ENCODE data around the gene PRDX3.

The PRDX3 gene

GRCh38 chr10:119210633-119211032, 32.0 kb upstream of the PRDX3 start:
- CTCF ChIA-PET: interaction anchor here (0.6 to 2.7 kb wide), 8 partner anchors 8 to 445 kb away, joined by 3 to 11 read pairs (median 6); no protein-coding TSS in a partner anchor
- no peaks in the 10 kb centered on the region for H3K27me3 Mint-ChIP-seq
- no peak overlapping the region for H3K4me3 Mint-ChIP-seq
- no peaks in the 10 kb centered on the region for H3K9me3 Mint-ChIP-seq
- H3K4me1 Mint-ChIP-seq: peaks cover 73% of the 10 kb centered on the region
- no peak for DNase-seq
- H3K27ac Mint-ChIP-seq: peak overlapping the region; percentile 97
- H3K36me3 Mint-ChIP-seq: peaks cover 14% of the 10 kb centered on the region

- H3K27me3 Mint-ChIP-seq: no peaks in the 10 kb centered on the region
- no peak for DNase-seq
- H3K27ac Mint-ChIP-seq: peak overlapping the region; percentile 91
- peak overlapping the region; percentile 88 for H3K4me3 Mint-ChIP-seq
- H3K4me1 Mint-ChIP-seq: peaks cover 68% of the 10 kb centered on the region
- CTCF ChIA-PET: interaction anchor here (0.6 to 2.7 kb wide), 19 partner anchors 9 to 651 kb away, joined by 3 to 11 read pairs (median 4); no protein-coding TSS in a partner anchor
- peaks cover 14% of the 10 kb centered on the region for H3K36me3 Mint-ChIP-seq
- no peaks in the 10 kb centered on the region for H3K9me3 Mint-ChIP-seq
Measured at GRCh38 chr10:119209736-119210355, 31.2 kb upstream of the PRDX3 start.

GRCh38 chr10:119209035-119209735, 30.6 kb upstream of the PRDX3 start:
- H3K27ac Mint-ChIP-seq: peak overlapping the region; percentile 91
- H3K4me3 Mint-ChIP-seq: peak overlapping the region; percentile 88
- H3K9me3 Mint-ChIP-seq: no peaks in the 10 kb centered on the region
- H3K4me1 Mint-ChIP-seq: peaks cover 67% of the 10 kb centered on the region
- no peaks in the 10 kb centered on the region for H3K27me3 Mint-ChIP-seq
- CTCF ChIA-PET: interaction anchor here (0.7 to 2.7 kb wide), 19 partner anchors 9 to 321 kb away, joined by 3 to 11 read pairs (median 4); no protein-coding TSS in a partner anchor
- peak; percentile 72 for DNase-seq
- peaks cover 12% of the 10 kb centered on the region for H3K36me3 Mint-ChIP-seq

GRCh38 chr10:119208553-119208940, 29.9 kb upstream of the PRDX3 start:
- Mint-ChIP-seq H3K36me3 (peaks cover 10% of the 10 kb centered on the region), H3K27me3 (no peaks in the 10 kb centered on the region), H3K4me3 (peak overlapping the region; percentile 88), H3K27ac (peak overlapping the region; percentile 91), H3K4me1 (peaks cover 60% of the 10 kb centered on the region), H3K9me3 (no peaks in the 10 kb centered on the region)
- CTCF ChIA-PET: interaction anchor here (0.7 to 2.7 kb wide), 7 partner anchors 10 to 99 kb away, joined by 3 to 11 read pairs (median 7); no protein-coding TSS in a partner anchor
- no peak for DNase-seq

- Mint-ChIP-seq H3K4me1 (peaks cover 56% of the 10 kb centered on the region), H3K27me3 (peaks cover 2% of the 10 kb centered on the region), H3K9me3 (no peaks in the 10 kb centered on the region), H3K36me3 (peaks cover 9% of the 10 kb centered on the region), H3K4me3 (peak overlapping the region; percentile 88), H3K27ac (peak overlapping the region; percentile 91)
- peak; percentile 57 for DNase-seq
- CTCF ChIA-PET: interaction anchor here (0.8 to 2.7 kb wide), 13 partner anchors 9 to 332 kb away, joined by 4 to 24 read pairs (median 9); no protein-coding TSS in a partner anchor
Measured at GRCh38 chr10:119207713-119208552, 29.3 kb upstream of the PRDX3 start.

- peaks cover 49% of the 10 kb centered on the region for H3K4me1 Mint-ChIP-seq
- CTCF ChIA-PET: interaction anchor here (1.1 to 2.5 kb wide), 19 partner anchors 9 to 332 kb away, joined by 3 to 24 read pairs (median 6); no protein-coding TSS in a partner anchor
- peak within 1 kb of the TSS; percentile 99 for H3K27ac Mint-ChIP-seq
- H3K27me3 Mint-ChIP-seq: peaks cover 4% of the 10 kb centered on the region
- peak within 1 kb of the TSS; percentile 93 for H3K4me3 Mint-ChIP-seq
- peak; percentile 96 for DNase-seq
- H3K9me3 Mint-ChIP-seq: no peaks in the 10 kb centered on the region
- H3K36me3 Mint-ChIP-seq: peaks cover 6% of the 10 kb centered on the region
Measured at GRCh38 chr10:119207366-119207666, 28.7 kb upstream of the PRDX3 start, which contains the start of gene GRK5. Gene GRK5 (plus strand): TSS chr10:119207571. CDS start chr10:119207918, 347 bp downstream.

- H3K27ac Mint-ChIP-seq: peak overlapping the region; percentile 99
Measured at GRCh38 chr10:119206603-119207365, 28.2 kb upstream of the PRDX3 start.

GRCh38 chr10:119205894-119206602, 27.4 kb upstream of the PRDX3 start:
- Mint-ChIP-seq H3K36me3 (peaks cover 3% of the 10 kb centered on the region), H3K27me3 (peaks cover 4% of the 10 kb centered on the region), H3K9me3 (no peaks in the 10 kb centered on the region), H3K27ac (peak overlapping the region; percentile 99), H3K4me3 (peak overlapping the region; percentile 93), H3K4me1 (peaks cover 37% of the 10 kb centered on the region)
- peak; percentile 76 for DNase-seq
- CTCF ChIA-PET: interaction anchor here (0.6 to 8.3 kb wide), 30 partner anchors 8 to 337 kb away, joined by 3 to 96 read pairs (median 4); no protein-coding TSS in a partner anchor

More at GRCh38 chr10:119206603-119207365, 28.2 kb upstream of the PRDX3 start:
- CTCF ChIA-PET: interaction anchor here (0.7 to 2.5 kb wide), 28 partner anchors 8 to 337 kb away, joined by 3 to 24 read pairs (median 4); no protein-coding TSS in a partner anchor
- Mint-ChIP-seq H3K4me1 (peaks cover 44% of the 10 kb centered on the region), H3K36me3 (peaks cover 6% of the 10 kb centered on the region), H3K27me3 (peaks cover 4% of the 10 kb centered on the region), H3K4me3 (peak overlapping the region; percentile 93), H3K9me3 (no peaks in the 10 kb centered on the region)
- DNase-seq: peak; percentile 69

GRCh38 chr10:119203006-119203405, 24.4 kb upstream of the PRDX3 start:
- no peak for DNase-seq
- Mint-ChIP-seq H3K27ac (no peak overlapping the region), H3K4me3 (no peak overlapping the region), H3K4me1 (peaks cover 24% of the 10 kb centered on the region), H3K27me3 (peaks cover 8% of the 10 kb centered on the region), H3K36me3 (no peaks in the 10 kb centered on the region), H3K9me3 (no peaks in the 10 kb centered on the region)
- CTCF ChIA-PET: interaction anchor here (1.2 to 8.3 kb wide), 4 partner anchors 99 to 241 kb away, joined by 4 to 96 read pairs (median 50); no protein-coding TSS in a partner anchor

GRCh38 chr10:119201233-119201632, 22.6 kb upstream of the PRDX3 start:
- no peak overlapping the region for H3K27ac Mint-ChIP-seq

GRCh38 chr10:119199231-119199992, 20.8 kb upstream of the PRDX3 start:
- CTCF ChIA-PET: interaction anchor here (0.6 to 8.3 kb wide), 60 partner anchors 7 to 660 kb away, joined by 3 to 96 read pairs (median 4); partner anchors contain the start of genes DENND10, GRK5, RGS10 and SFXN4
- Mint-ChIP-seq H3K27me3 (peaks cover 12% of the 10 kb centered on the region), H3K4me3 (no peak overlapping the region), H3K9me3 (no peaks in the 10 kb centered on the region), H3K36me3 (no peaks in the 10 kb centered on the region), H3K27ac (no peak overlapping the region), H3K4me1 (peaks cover 12% of the 10 kb centered on the region)
- peak; percentile 70 for DNase-seq

More at GRCh38 chr10:119201233-119201632, 22.6 kb upstream of the PRDX3 start:
- no peaks in the 10 kb centered on the region for H3K36me3 Mint-ChIP-seq
- peaks cover 8% of the 10 kb centered on the region for H3K27me3 Mint-ChIP-seq
- CTCF ChIA-PET: interaction anchor here (1.0 to 8.3 kb wide), 4 partner anchors 216 to 401 kb away, joined by 3 to 96 read pairs (median 50); no protein-coding TSS in a partner anchor
- DNase-seq: no peak
- peaks cover 22% of the 10 kb centered on the region for H3K4me1 Mint-ChIP-seq
- no peak overlapping the region for H3K4me3 Mint-ChIP-seq
- no peaks in the 10 kb centered on the region for H3K9me3 Mint-ChIP-seq

GRCh38 chr10:119198438-119198837, 19.8 kb upstream of the PRDX3 start:
- Mint-ChIP-seq H3K4me3 (no peak overlapping the region), H3K27ac (no peak overlapping the region), H3K27me3 (peaks cover 12% of the 10 kb centered on the region), H3K4me1 (peaks cover 12% of the 10 kb centered on the region), H3K36me3 (no peaks in the 10 kb centered on the region), H3K9me3 (no peaks in the 10 kb centered on the region)
- CTCF ChIA-PET: interaction anchor here (0.6 to 8.3 kb wide), 41 partner anchors 8 to 630 kb away, joined by 3 to 96 read pairs (median 6); partner anchors contain the start of genes DENND10, GRK5, RGS10 and SFXN4
- DNase-seq: peak; percentile 63
